Measurements from ENCODE around the gene NBPF20.
"Not testable (repeated sequence)": the region's sequence is repeated elsewhere in the genome, so short reads cannot be mapped to it uniquely, and the experiment has no call there.

Gene NBPF20

DNA sequence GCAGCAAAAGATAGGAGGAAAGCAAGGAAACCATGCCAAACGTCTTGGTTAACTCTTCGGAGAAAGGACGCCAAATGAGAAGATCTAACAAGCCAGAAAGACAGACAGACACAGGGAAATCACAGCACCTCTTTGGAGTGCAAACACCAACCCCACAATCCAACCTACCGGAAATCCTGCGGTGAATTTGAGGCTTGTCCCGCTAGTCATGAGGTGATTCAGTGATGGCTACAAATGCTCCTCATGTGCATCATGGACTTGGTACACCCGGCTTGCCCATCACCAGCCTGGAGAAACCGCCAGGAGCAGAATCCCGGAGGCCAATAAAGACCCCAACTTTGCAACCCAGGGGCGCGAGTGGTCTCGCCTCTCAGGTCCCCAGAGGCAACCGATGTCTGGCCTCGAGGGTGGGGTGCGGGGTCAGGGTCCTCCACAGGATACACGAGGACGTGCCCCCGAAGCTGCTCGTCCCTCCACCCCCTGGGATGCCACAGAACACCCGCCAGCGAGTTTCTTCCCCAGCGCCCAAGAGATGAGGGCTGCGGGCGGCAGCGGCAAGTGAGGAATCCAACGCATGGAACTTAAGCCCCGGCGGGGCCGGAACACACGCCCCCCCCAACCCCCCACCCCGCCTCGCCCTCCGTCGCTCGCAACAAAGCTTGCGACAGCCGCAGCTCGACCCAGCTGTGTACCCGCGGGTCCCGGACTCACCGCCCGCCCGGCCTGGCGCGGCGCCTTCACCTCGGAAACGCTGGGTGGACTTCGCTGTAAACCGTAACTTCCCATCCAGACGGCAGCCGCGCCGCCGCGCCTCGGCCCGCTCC is 579 bp downstream of the NBPF20 start:
- peak; percentile 66 for DNase-seq

DNA sequence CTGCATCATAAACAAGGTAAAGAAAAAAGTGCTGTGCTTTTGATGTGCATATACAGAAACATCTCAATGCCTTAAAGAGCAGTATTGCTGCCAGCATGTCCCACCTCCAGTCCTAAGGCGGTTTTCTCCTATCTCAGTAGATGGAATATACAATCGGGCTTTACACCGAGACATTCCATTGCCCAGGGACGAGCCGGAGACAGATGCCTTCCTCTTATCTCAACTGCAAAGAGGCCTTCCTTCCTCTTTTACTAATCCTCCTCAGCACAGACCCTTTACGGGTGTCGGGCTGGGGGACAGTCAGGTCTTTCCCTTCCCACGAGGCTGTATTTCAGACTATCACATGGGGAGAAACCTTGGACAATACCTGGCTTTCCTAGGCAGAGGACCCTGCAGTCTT is 10.3 kb downstream of the NBPF20 start:
- not testable (repeated sequence) for DNase-seq

DNA sequence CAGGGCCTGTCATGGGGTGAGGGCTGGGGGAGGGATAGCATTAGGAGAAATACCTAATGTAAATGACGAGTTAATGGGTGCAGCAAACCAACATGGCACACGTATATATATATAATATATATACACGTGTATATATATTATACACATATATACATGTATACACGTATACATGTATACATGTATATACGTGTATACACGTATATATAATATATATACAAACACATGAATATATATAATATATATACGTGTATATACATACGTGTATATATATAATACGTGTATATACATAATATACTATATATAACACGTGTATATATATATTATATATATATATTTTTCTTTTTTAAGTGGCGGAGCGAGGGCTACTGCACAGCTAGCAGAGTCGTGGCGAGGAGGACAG is 18.1 kb downstream of the NBPF20 start:
- DNase-seq = not testable (repeated sequence)

DNA sequence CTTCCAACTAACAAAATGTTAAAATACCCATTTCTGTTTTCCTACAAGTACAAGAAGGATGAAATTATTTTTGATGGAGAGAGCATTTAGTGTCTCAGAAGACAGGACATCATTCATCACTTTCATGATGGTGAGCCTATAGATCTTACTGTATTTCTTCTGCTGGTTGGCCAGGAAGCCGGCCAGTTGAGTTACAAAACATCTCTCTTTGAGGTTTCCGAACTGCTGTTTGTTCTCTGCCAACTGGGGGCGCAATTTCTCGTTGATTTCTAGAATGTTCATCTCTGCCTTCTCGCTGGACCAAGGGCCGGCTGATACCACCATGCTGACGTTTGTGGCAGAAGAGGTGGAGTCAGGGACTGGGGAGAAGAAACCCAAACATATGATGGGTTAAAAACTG is 20.5 kb downstream of the NBPF20 start:
- DNase-seq = not testable (repeated sequence)

DNA sequence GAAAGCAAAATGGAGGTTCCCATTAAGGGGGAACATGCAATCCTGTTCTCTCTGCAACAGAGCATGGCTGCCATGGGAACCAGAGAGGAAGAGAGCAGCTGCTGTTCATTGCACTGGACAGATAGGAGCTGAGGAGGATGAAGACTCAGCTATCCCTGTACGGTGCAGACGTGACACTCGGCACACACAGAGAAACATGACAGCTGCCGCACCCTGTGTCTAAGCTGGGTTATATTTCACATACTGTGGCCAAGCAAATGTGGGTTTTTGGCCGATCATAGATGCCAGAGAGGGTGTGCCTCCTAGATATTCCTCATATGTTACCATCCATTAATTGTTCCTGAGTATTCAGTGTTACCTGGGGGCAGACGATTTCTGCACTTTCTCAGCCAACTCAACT is 24.7 kb downstream of the NBPF20 start:
- not testable (repeated sequence) for DNase-seq
